GM06990 (cell line): Measurements from ENCODE around the gene AGXT.

Source experiments
- DNase-seq: peaks from one replicate; pipeline ENCODE4 v3.0.0-alpha.2; 2011; ENCODE audit not compliant: insufficient read length; ENCODE audit errors: extremely low read depth
- H3K27me3 ChIP-seq: replicated peaks from 2 replicates; pipeline ENCODE4 v1.6.0; 2011; ENCODE audit warnings: low read length; ENCODE audit not compliant: control insufficient read depth, insufficient read depth
- H3K36me3 ChIP-seq: 2 replicates; pipeline ENCODE4 v1.5.1; 2011; ENCODE audit warnings: low read length; ENCODE audit not compliant: control insufficient read depth, insufficient read depth
- H3K4me3 ChIP-seq: replicated peaks from 2 replicates; pipeline ENCODE4 v1.5.1; 2011; ENCODE audit warnings: low read depth, mild to moderate bottlenecking, control low read depth, low read length
- TF ChIP-seq, protein P1 (sequence below): IDR thresholded peaks from 2 replicates; pipeline ENCODE4 v1.5.1; 2011; ENCODE audit warnings: low read length, control low read depth, mild to moderate bottlenecking, inconsistent platforms; ENCODE audit not compliant: insufficient read depth, poor library complexity, severe bottlenecking

Gene AGXT

DNA sequence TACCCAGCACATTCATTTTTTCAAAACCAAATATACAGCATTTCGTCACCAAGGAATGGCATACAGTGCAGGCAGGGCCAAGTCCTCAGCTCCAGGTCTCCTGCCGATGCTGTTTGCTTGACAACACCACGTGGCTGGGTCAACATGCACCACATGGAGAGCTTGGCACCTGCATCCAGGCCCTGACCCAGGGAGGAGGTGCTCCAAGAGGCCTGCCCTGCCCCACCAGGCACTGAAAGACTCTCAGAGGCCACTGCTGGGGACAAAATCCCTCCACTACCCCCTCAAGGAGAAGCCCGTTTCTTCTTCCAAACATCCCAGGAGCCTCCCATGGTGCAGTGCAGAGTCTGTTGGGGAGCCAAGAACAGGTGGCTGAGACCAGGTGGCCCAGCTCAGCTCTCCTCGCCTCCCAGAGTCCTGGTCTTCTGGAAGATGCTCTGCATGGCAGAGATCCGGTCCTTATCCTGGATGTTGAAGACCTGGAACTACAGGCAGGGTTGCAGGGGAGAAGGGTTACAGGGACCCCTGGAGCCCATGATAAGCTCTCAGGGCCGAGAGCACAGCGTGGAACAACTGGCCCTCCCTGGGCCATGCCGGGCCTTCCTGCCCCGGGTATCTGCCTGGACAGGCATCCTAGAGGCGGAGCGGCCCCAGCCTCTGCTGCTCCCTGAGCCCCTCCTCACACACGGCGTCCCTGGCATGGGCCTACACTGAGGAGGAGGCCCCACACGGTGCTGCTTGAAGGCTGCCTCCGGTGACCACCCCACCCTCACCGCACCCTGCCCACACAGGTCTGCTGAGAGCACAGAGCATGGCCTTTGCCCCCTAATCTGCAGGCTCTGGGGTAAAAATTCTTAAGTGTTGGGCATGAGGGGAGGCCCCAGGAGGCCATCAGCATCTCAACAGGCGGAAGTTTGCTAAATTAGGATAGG, 18.3 kb downstream of the AGXT start:
- TF ChIP-seq, protein P1, sequence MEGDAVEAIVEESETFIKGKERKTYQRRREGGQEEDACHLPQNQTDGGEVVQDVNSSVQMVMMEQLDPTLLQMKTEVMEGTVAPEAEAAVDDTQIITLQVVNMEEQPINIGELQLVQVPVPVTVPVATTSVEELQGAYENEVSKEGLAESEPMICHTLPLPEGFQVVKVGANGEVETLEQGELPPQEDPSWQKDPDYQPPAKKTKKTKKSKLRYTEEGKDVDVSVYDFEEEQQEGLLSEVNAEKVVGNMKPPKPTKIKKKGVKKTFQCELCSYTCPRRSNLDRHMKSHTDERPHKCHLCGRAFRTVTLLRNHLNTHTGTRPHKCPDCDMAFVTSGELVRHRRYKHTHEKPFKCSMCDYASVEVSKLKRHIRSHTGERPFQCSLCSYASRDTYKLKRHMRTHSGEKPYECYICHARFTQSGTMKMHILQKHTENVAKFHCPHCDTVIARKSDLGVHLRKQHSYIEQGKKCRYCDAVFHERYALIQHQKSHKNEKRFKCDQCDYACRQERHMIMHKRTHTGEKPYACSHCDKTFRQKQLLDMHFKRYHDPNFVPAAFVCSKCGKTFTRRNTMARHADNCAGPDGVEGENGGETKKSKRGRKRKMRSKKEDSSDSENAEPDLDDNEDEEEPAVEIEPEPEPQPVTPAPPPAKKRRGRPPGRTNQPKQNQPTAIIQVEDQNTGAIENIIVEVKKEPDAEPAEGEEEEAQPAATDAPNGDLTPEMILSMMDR, result no peak
- no peak overlapping the region for H3K4me3 ChIP-seq
- no peaks in the 10 kb centered on the region for H3K27me3 ChIP-seq
- DNase-seq, result no peak
- no peaks in the 10 kb centered on the region for H3K36me3 ChIP-seq

DNA sequence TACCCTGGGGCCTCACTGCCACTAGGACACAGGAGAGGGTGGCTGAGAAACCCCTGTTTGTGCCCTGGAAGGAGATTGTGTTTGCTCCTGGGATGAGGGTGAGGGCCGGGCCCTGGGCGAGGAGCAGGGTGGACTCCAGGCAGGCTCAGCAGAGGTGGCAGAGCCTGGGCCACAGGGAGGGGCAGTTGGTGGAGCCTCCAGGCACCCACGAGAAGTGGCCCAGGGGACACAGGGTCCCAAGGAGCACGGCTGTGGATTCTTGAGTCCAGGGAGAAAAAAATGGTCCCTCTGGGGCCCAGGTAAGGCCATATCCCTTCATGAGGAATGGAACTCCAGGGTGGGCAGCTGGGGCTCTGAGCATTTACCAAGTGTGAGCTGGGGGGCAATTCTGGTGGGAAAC, 19.0 kb downstream of the AGXT start:
- TF ChIP-seq, protein P1, result no peak
- Histone ChIP-seq H3K4me3 (no peak overlapping the region), H3K36me3 (no peaks in the 10 kb centered on the region), H3K27me3 (no peaks in the 10 kb centered on the region)
- no peak for DNase-seq

DNA sequence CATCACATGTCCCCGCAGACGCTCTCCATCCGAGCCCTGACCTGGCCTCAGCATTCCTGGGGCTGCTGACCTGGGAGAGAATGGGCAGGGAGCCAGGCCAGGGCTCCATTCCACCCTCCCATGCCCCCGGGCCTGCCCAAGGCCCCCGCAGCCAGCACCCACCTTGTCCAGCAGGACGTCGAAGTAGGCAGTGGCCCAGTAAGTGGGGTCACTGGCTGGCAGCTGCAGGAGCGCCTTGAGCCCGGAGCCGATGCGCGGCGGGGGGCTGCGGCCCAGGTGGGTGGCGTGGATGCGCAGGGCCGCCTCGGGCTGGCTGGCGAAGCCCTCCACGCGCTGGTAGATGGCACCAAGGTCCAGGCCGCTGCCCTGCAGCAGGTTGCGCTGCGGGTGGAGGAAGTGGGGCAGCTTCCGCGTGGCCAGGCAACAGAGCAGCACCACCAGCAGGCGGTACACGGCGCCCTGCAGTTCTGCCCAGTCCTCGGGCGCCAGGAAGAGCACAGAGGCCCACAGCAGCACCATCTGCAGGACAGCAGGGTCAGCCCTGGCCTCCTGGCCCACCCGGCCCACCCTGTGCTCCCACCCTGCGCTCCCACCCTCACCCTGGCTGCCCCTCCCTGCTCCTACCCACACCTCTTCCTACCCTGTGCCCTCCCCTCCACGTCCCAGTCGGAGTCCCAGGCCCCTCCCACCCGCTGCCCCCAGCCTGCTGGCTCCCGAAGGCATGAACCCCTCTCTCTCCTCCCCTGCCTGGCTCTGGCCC, 19.7 kb downstream of the AGXT start:
- DNase-seq, result no peak
- Histone ChIP-seq H3K27me3 (no peaks in the 10 kb centered on the region), H3K4me3 (no peak overlapping the region), H3K36me3 (no peaks in the 10 kb centered on the region)
- TF ChIP-seq, protein P1, result no peak

DNA sequence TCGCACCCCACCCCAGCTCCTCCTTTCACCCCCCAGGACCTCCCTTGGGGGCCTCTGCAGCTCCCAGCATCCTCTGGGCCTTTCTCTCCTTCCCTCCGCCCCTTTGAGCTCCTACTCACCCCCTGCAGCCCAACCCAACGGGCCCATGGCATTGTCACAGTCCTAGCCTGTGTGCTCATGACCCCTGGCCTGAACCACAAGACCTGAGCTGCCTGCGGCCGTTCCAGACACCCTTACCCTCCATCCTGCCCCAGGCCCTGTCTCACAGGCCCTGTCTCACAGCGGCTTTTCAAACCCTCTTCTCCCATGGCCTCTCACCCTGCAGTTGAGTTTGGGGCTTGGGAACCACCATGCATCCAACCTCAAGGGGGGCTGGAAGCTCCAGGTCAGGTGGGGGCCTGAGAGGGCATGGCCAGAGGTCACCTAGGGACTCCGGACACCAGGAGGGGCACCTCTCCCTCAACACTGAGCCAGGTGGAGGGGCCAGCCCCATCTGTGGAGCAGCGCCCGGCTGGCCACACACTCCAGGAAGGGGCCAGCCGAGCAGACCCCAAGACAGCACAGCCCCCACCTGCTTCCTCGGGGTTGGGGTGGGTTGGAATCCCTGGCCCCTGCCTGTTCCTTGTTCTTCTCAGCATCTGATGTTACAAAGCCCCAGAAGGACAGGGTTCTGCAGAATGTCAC, 20.4 kb downstream of the AGXT start:
- DNase-seq, result no peak
- H3K36me3 ChIP-seq, result no peaks in the 10 kb centered on the region
- no peak overlapping the region for H3K4me3 ChIP-seq
- no peaks in the 10 kb centered on the region for H3K27me3 ChIP-seq
- TF ChIP-seq, protein P1, result no peak

DNA sequence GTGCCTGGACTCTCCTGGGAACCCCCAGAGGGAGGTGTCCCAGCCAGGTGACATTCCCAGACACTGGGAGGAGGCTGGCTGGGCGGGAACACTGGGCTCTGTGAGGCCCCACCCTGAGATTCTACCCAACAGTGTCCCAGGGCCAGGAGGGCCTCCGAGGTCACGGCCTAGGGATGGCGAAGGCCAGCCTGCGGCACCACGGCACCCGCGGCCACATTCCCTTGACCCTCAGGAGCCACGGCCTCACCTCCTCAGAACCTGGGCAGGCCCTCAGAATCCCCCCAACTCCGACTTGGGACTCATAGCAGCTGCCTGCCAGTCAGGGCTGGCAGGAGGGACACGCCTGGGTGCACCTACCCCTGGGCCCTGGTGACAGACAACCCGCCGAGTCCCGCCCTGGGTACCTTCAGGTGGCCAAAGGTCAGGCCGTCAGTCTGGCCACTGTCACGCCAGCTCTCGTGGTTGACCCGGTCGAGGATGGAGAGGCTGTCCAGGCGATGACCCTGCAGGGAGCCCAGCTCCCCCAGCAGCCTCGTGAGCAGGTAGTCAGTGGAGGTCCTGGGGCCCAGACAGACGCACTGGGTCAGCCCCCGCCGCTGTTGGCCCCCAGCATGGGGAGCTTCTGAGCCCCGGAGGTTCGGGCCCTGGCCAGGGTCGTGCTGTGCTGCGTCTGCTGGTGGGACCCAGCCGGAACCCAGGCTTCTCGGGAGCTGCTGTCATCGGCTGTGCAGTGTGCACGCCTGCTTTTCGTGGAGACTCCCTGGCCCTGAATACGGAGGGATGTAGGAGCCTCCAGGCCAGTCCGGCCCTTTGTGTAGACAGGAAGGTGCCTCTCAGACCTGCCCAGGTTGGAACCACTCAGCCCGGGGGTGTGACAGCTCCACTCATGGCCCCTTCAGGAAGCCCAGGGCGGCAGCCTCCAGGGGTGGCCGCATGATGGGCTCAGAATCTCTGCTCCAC, 21.3 kb downstream of the AGXT start:
- Histone ChIP-seq H3K27me3 (no peaks in the 10 kb centered on the region), H3K36me3 (no peaks in the 10 kb centered on the region), H3K4me3 (no peak overlapping the region)
- no peak for DNase-seq
- TF ChIP-seq, protein P1, result no peak
